Measurements from ENCODE around the gene EME1.

Gene EME1

GRCh38 chr17:50348522-50349242 lies 24.3 kb upstream of the EME1 start:
- no peak for FAIRE-seq

- FAIRE-seq = no peak
Measured at GRCh38 chr17:50349243-50349600, 23.8 kb upstream of the EME1 start.

- no peak for FAIRE-seq
Measured at GRCh38 chr17:50350733-50351132, 22.3 kb upstream of the EME1 start.

GRCh38 chr17:50352072-50352692 lies 20.8 kb upstream of the EME1 start:
- no peak for FAIRE-seq

- no peak for FAIRE-seq
Measured at GRCh38 chr17:50352693-50353599, 20.1 kb upstream of the EME1 start.

- no peak for FAIRE-seq
Measured at GRCh38 chr17:50353600-50354195, 19.3 kb upstream of the EME1 start.

GRCh38 chr17:50354198-50354597 lies 18.8 kb upstream of the EME1 start:
- no peak for FAIRE-seq

- FAIRE-seq = no peak
Measured at GRCh38 chr17:50354776-50355175, 18.3 kb upstream of the EME1 start.

- no peak for FAIRE-seq
Measured at GRCh38 chr17:50355336-50355700, 17.7 kb upstream of the EME1 start.

GRCh38 chr17:50355701-50356341 lies 17.2 kb upstream of the EME1 start:
- no peak for FAIRE-seq

- no peak for FAIRE-seq
Measured at GRCh38 chr17:50356418-50356817, 16.6 kb upstream of the EME1 start.

GRCh38 chr17:50356892-50357510 lies 16.0 kb upstream of the EME1 start:
- FAIRE-seq = no peak

- FAIRE-seq = no peak
Measured at GRCh38 chr17:50358177-50358576, 14.9 kb upstream of the EME1 start.

GRCh38 chr17:50359005-50359699 lies 13.9 kb upstream of the EME1 start:
- no peak for FAIRE-seq

GRCh38 chr17:50359998-50360461 lies 13.0 kb upstream of the EME1 start:
- FAIRE-seq = no peak

GRCh38 chr17:50360486-50361115 lies 12.4 kb upstream of the EME1 start:
- no peak for FAIRE-seq

- no peak for FAIRE-seq
Measured at GRCh38 chr17:50361561-50362480, 11.2 kb upstream of the EME1 start.

- FAIRE-seq = no peak
Measured at GRCh38 chr17:50362661-50363060, 10.4 kb upstream of the EME1 start.

- no peak for FAIRE-seq
Measured at GRCh38 chr17:50363217-50364060, 9.6 kb upstream of the EME1 start.
